Smooth muscle cell of the coronary artery (primary cell): ENCODE measurements around the gene ELP5. TPM values are rescaled to one million over a fixed set of nuclear protein-coding genes. Genes with fewer than 3 reads are reported as not detected.

ENCODE experiments used
- total RNA-seq: library from RNA; depleted of rRNA; stranded (reverse); fragments of >200 nt; gene quantifications from 2 replicates; pipeline ENCODE4 v1.2.3, GENCODE V29; 2014; ENCODE audit warnings: low replicate concordance

The ELP5 gene, protein sequence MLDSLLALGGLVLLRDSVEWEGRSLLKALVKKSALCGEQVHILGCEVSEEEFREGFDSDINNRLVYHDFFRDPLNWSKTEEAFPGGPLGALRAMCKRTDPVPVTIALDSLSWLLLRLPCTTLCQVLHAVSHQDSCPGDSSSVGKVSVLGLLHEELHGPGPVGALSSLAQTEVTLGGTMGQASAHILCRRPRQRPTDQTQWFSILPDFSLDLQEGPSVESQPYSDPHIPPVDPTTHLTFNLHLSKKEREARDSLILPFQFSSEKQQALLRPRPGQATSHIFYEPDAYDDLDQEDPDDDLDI
- 20.6 and 25.9 TPM in 2 replicates for total RNA-seq

DNA sequence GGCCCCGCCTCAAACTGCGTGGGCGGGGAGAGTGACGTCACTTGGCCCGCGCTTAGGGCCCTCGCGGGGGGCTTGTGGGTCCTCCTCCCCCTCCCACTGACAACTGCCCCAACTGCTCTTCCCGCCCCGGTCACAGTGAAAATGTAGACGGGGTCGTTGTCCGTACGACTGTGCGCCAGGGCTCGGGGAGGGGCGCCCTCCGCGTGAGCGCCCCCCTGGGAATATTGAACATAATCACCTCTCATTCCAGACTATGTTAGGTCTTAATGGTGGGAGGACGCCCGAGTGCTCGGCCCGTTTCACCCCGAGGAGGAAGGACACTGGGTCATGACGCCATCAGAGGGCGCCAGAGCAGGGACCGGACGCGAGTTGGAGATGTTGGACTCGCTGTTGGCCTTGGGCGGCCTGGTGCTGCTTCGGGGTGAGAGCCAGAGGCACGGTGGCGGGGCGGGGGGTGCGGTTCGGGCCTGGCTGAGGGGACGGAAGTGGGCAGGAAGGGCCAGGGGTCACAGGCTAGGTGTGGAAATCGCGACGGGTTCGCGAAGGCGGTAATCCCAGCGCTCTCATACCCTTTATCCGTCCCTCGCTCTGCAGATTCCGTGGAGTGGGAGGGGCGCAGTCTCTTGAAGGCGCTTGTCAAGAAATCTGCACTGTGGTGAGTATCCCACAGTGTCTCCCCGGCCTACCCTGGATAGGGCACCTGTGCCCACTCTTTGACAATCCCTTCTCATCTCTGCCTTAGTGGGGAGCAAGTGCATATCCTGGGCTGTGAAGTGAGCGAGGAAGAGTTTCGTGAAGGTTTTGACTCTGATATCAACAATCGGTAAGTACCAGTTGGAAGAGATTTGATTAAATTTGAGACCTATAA is at the start of gene ELP5:
ELP5 (plus strand) TSS at position 40 of the 868 bp plus-strand sequence; CDS start at position 376, 336 bp downstream.

DNA sequence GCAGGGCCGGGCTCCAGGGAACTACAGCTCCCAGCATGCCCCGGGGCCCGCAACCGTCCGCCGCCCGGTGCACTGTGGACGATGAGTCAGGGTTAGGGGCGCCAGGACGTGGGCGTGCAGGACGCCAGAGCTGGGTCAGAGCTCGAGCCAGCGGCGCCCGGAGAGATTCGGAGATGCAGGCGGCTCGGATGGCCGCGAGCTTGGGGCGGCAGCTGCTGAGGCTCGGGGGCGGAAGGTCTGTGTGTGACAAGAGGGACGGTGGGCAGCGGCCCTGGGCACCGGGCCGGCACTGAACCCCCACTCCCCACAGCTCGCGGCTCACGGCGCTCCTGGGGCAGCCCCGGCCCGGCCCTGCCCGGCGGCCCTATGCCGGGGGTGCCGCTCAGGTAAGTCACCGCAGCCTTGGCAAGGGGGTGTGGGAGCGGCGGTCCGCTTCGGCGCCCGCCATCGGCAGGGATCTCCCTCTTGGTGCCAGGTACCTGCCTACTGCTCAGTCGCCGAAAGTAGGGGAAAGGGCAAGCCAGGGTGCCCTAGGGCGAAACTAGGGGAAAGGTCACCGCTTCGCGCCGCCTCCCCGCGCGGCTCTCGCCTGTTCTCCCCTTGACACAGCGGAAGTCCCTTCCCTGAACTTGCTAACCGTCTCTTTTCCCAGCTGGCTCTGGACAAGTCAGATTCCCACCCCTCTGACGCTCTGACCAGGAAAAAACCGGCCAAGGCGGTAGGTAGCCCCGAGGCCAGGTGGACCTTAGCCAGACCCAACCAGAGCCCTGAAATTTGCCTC is 32.0 kb upstream of the ELP5 start, which contains the start of the genes ACADVL and DLG4:
ACADVL (plus strand) TSS at position 127 of the 781 bp plus-strand sequence; CDS start at position 174, 47 bp downstream.
DLG4 (minus strand) TSS at position 25 of the 781 bp plus-strand sequence.

DNA sequence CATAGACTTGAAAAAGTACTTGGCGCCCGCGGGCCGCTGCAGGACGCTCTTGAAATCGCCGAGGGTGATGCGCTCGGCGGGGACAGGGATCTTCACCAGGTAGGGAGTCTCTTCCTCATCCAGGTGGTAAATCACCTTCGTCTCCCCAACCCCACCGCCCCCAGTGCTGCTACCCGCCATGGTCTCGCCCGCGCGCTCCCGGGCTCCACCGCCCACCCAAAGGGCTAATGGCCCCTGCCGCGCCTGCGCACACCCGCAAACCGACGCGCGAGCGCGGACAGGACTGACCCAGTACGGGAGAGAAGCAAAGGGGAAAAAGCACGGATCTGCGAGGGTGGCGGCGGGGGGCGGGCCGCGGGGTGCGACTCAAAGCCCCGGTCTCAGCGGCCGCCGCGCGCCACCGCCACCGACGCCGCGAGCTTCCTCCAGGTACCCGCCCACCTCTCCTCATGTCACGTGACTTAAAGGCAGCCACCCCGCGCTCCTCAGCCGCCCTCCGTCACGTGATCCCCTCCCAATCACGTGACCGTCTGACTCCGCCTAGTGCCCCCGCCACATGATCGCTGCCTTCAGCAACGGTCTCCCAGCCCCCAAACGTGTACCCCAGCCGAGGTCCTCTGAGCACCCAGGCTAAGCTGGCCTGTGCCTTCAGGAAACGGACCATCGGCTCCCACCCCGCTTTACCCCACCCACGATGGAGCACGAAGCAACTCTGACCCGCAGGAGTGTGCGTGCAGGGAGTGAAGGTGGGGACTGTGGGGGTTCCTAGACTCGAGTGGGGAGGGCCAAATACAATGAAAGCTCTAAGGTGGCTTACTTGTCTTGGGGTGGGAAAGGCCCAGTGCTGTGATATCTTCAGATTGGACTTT is 17.7 kb upstream of the ELP5 start, which contains the start of gene DVL2:
DVL2 (minus strand) TSS at position 435 of the 869 bp plus-strand sequence; CDS start at position 180, 255 bp downstream.

DNA sequence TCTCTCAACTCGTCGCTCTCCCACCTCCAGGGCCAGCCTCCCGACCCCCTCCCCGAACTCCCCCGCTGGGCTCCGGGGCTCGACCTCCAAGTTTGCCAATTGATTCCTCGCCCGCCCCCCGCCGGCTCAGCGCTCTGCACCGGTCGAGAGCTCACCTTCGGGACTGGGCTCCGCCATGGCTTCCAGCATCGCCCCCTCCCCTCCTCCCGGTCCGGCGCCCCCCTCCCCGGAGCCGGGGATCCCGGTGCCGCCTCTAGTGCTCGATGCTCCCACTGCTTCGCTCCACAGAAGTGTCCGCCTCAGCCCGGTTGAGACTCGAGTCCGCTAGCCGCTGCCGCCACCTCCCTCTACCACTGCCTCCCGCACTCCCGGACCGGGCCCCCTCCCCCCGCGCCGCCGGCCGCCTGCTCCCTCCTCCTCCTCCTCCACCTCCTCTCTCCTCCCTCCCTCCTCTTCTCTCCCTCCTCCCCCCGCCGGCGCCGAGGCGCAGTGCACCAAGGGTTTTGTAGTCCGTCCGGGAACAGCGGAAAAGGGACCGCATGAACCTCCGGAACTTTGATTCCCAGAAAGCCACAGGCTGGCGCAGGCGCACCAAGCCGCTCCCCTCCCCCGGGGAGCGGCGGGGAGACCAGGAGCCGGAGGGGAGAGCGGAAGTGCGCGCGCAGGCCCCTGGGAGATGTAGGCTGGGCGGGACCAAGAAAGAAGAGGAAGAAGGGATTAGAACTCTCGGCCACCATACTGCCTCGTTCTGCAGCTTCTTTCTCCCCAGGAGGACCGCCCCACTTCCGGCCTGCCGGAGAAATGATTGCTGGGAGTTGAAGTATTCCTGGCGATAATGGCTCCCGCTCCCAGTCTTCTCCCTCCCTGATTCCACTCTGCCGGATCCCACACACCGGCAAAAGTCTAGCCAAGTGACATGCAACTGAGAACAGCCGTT is 12.7 kb upstream of the ELP5 start, which contains the start of gene PHF23:
PHF23 (minus strand) TSS at position 367 of the 937 bp plus-strand sequence; CDS start at position 189, 178 bp downstream.

DNA sequence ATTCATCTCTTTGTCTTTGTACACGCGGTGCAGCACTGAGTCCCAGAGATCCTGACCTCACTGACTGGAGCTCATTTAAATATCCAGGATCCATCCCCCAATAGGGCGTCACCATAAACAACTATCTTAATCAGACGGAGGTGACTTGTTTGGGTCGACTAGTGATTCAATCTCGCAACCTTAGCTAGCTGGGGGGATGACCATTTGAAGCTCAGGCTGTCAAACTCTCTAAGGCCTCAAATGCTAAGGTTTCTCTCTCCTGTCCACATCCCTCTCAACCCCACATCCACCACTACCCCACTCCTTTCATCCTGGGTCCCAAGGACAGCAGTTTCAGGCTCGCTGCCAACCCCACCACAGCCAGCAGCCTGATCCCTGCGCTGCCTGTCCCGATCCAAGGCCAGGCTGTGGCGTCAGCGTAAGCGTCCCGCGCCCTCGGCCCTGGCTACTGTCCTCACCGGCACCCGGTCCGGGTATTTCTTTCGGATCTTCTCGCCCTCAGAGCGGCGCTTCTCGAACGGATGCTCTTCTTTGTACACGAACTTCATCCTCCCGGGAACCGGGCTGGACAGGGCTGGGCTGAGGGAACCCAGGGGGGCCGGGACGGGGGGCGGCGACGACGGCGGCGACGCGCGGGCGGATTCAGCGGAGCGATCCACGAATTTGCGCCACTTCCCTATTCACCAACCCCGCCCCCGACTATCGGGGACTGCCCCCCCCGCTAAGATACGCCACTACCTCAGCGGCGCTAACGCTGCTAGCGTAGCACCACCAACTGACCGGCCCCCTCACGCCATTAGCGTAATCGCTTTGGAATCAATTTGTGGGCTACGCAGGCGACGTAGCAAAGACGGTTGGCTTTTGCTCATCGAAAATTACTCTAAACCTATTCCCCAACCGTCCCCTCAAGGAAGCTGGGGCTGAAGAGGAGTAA is 10.0 kb upstream of the ELP5 start, which contains the start of gene GABARAP:
GABARAP (minus strand) TSS at position 667 of the 934 bp plus-strand sequence; CDS start at position 548, 119 bp downstream.

DNA sequence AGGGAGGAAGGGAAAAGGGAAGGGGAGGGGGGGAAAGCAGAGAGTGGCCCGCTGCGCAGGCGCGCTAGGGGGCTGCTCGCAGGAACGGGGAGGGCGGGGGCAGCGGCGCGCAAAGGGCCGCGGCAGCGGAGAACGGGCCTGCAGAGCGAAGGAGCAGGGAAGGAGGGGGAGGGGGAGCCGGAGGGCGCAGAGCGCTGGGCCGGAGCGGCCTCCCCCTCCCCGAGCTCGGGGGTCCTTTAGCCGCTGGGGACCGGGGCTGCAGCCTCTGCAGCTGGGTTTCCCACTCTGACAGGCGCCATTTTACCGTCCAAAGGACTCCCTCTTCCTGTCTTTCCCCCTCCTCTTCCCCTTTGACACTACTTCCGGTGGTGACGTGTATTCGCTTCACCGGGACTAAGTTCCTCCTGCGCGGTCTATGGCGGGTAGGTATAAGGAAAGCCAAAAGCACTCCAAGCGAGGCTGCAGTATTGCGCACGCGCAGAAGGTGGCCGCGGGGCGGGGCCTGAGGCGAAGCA is 297 bp upstream of the ELP5 start, which contains the start of gene CTDNEP1:
CTDNEP1 (minus strand) TSS at position 74 of the 515 bp plus-strand sequence. CDS start 438 bp downstream, outside the sequence.

DNA sequence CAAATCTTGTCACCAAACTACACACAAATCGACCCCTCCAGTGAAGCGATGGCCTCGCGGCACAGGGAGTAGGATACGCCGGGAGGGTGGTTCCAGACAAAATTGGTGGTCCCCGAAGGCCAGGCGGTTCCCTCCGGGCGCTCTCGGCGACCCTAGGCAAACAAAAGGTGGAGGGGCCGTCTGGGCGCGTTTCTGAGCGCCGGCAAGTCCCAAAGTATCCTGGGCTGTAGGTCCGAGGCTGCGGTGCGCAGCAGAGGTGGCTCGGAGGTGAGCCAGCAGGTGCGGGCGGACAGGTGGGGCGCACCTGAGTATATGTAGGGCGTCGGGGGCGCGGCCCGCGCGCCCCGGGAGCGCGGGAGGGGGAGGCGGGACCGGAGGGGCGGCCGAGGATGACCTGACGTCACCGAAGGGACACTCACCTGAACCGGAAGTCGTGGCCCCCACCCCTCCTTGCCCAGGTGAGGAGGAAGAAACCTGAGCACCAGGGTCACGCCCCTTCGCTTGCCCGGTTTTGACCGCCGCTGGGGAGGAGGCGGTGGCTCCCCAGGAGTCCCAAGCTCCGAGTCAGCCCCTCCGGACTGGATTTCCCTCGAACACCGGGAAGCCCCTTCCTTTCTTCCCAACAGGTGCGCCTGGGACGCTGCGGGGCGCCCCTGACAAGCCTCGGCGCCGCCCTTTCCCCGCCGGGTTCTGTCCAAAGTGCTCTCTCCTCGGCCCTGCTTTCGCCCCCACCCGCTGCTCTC is 10.3 kb downstream of the ELP5 start, which contains the start of gene CLDN7:
CLDN7 (minus strand) TSS at position 287 of the 743 bp plus-strand sequence. CDS start 435 bp downstream, outside the sequence.

DNA sequence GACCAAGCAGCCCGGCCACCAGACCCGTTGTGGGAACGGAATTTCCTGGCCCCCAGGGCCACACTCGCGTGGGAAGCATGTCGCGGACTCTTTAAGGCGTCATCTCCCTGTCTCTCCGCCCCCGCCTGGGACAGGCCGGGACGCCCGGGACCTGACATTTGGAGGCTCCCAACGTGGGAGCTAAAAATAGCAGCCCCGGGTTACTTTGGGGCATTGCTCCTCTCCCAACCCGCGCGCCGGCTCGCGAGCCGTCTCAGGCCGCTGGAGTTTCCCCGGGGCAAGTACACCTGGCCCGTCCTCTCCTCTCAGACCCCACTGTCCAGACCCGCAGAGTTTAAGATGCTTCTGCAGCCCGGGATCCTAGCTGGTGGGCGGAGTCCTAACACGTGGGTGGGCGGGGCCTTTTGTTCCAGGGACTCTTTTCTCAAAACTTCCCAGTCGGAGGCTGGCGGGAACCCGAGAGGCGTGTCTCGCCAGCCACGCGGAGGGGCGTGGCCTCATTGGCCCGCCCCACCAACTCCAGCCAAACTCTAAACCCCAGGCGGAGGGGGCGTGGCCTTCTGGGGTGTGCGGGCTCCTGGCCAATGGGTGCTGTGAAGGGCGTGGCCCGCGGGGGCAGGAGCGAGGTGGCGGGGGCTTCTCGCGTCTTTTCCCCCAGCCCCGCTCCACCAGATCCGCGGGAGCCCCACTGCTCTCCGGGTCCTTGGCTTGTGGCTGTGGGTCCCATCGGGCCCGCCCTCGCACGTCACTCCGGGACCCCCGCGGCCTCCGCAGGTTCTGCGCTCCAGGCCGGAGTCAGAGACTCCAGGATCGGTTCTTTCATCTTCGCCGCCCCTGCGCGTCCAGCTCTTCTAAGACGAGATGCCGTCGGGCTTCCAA is 29.3 kb downstream of the ELP5 start, which contains the start of gene SLC2A4:
SLC2A4 (plus strand) TSS at position 645 of the 879 bp plus-strand sequence; CDS start at position 862, 217 bp downstream.

DNA sequence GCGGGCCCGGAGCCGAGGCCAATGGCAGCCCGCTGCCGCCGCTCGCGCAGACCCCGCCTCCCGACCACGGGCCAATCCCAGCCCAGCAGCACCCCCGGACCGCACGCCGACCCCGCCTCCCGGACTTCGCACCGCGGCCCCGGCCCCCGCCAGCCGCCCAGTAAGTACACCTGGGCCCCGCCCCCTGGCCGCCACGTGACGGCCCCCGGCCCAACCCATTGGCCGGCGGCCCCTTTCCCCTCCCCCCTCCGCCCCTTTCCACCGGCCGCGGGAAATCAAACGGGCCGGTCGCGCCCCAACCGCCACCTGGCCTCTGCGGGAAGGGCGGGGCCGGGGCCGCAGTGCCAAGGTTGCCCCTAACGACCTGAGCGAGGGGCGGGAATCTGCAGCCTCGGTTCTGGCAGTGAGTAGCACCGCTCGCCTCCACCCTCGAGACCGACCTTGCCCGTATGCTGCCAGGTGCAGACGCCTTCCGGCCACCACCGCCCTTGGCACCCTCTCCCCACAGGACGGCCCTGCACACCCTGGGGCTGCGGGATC is 42.7 kb downstream of the ELP5 start, which contains the start of gene YBX2:
YBX2 (minus strand) TSS at position 26 of the 540 bp plus-strand sequence. CDS start 139 bp downstream, outside the sequence.

DNA sequence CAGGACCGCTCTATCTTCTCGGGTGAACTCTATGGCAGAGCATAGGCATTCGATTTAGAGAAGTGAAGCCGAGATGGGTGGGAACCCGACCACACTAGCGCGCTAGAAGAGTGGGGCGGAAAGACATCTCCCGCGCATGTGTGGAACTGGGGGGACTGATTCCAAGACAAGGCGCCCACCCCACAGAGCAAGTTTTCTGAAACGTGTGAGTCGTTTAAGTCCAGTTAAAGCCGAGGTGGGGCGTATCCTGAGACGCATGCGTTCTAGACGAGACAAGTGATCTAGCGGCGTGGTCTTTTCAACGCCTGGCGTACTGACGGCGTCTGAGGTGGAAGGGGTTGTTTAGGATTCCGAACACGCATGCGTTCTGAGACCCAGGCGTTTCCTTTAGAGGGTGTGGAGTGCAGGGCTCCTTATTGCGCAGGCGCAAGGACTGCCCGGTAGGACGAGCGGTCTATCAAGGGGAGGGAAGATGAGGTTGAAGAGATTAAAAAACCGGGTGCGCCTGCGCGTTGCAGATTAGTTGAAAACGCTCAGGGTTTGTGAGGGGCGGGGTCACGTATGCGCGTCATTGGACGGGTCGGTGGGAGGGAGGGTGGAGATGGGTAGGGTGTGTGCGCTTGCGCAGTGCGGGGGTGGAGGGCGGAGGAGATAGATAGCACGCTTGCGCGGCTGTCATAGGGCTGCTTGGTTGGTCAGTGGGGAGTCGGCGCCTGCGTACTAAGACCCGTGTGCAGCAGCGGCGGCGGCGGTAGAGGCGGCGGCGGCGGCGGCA is 55.1 kb downstream of the ELP5 start, which contains the start of gene EIF5A:
EIF5A (plus strand) TSS at position 718 of the 775 bp plus-strand sequence. CDS start 2,008 bp downstream, outside the sequence.

Other genes with a start within 250 kb of the ELP5 start
- 23.3 and 44.7 TPM in 2 replicates for gene RNASEK, start 239.6 kb upstream of the ELP5 start, total RNA-seq
- gene BCL6B, start 229.2 kb upstream of the ELP5 start, total RNA-seq = 0.30 and 0.47 TPM in 2 replicates
- gene SLC16A13, start 216.2 kb upstream of the ELP5 start, total RNA-seq = 0.12 and 0.23 TPM in 2 replicates
- gene SLC16A11, start 208.1 kb upstream of the ELP5 start, total RNA-seq = 0.08 and 0.12 TPM in 2 replicates
- gene CLEC10A, start 172.0 kb upstream of the ELP5 start, total RNA-seq = 0.70 TPM in 1 of 2 replicates, not detected in the other
- not detected in 2 replicates for gene ASGR2, start 137.4 kb upstream of the ELP5 start, total RNA-seq
- gene ASGR1, start 72.8 kb upstream of the ELP5 start, total RNA-seq = under 0.01 and 0.68 TPM in 2 replicates
- 8.3 and 20.8 TPM in 2 replicates for gene DLG4, start 32.4 kb upstream of the ELP5 start, total RNA-seq
- gene ACADVL, start 32.3 kb upstream of the ELP5 start, total RNA-seq = 248 and 288 TPM in 2 replicates
- gene DVL2, start 17.7 kb upstream of the ELP5 start, total RNA-seq = 56.3 and 89.0 TPM in 2 replicates
- gene PHF23, start 12.8 kb upstream of the ELP5 start, total RNA-seq = 38.3 and 41.2 TPM in 2 replicates
- 180 and 222 TPM in 2 replicates for gene GABARAP, start 9.8 kb upstream of the ELP5 start, total RNA-seq
- gene CTDNEP1, start 481 bp upstream of the ELP5 start, total RNA-seq = 16.7 and 21.2 TPM in 2 replicates
- gene CLDN7, start 10.3 kb downstream of the ELP5 start, total RNA-seq = 0.70 and 1.6 TPM in 2 replicates
- 0.08 and 0.12 TPM in 2 replicates for gene SLC2A4, start 29.5 kb downstream of the ELP5 start, total RNA-seq
- gene YBX2, start 42.4 kb downstream of the ELP5 start, total RNA-seq = not detected in 2 replicates
- gene EIF5A, start 55.4 kb downstream of the ELP5 start, total RNA-seq = 688 and 774 TPM in 2 replicates
- gene GPS2, start 63.1 kb downstream of the ELP5 start, total RNA-seq = 21.7 and 32.9 TPM in 2 replicates
- gene NEURL4, start 77.1 kb downstream of the ELP5 start, total RNA-seq = 16.8 and 28.4 TPM in 2 replicates
- 1.3 and 4.3 TPM in 2 replicates for gene ACAP1, start 84.3 kb downstream of the ELP5 start, total RNA-seq
- 4.9 and 10.4 TPM in 2 replicates for gene KCTD11, start 99.9 kb downstream of the ELP5 start, total RNA-seq
- gene TMEM95, start 102.9 kb downstream of the ELP5 start, total RNA-seq = not detected in 2 replicates
- 0.08 and 0.35 TPM in 2 replicates for gene TNK1, start 128.9 kb downstream of the ELP5 start, total RNA-seq
- 8.5 and 23.2 TPM in 2 replicates for gene PLSCR3, start 142.3 kb downstream of the ELP5 start, total RNA-seq
- 42.7 and 135 TPM in 2 replicates for gene TMEM256, start 151.9 kb downstream of the ELP5 start, total RNA-seq
- gene NLGN2, start 155.6 kb downstream of the ELP5 start, total RNA-seq = 3.7 and 5.0 TPM in 2 replicates
- not detected in 2 replicates for gene SPEM1, start 168.1 kb downstream of the ELP5 start, total RNA-seq
- gene SPEM2, start 173.4 kb downstream of the ELP5 start, total RNA-seq = not detected in 2 replicates
- not detected in 2 replicates for gene SPEM3, start 176.6 kb downstream of the ELP5 start, total RNA-seq
- gene TMEM102, start 183.2 kb downstream of the ELP5 start, total RNA-seq = 0.94 and 4.4 TPM in 2 replicates
- 2.6 and 5.4 TPM in 2 replicates for gene FGF11, start 187.3 kb downstream of the ELP5 start, total RNA-seq
- gene CHRNB1, start 192.8 kb downstream of the ELP5 start, total RNA-seq = 7.1 and 9.6 TPM in 2 replicates
- 9.2 and 9.8 TPM in 2 replicates for gene ZBTB4, start 227.4 kb downstream of the ELP5 start, total RNA-seq
- gene SLC35G6, start 229.2 kb downstream of the ELP5 start, total RNA-seq = not detected in 2 replicates
- gene POLR2A, start 232.2 kb downstream of the ELP5 start, total RNA-seq = 62.8 and 87.6 TPM in 2 replicates